Neural cell (in vitro differentiated cells): ENCODE results near the gene DAP. TPM values are rescaled to one million over a fixed set of nuclear protein-coding genes. Genes with fewer than 3 reads are reported as not detected.

ENCODE experiments used
- H2AFZ ChIP-seq: fragments of 200-600, 300-800 bp; sonication (generic), shearing (Covaris generic); 2 replicates; pipeline ENCODE4 v1.6.0; 2014; ENCODE audit warnings: low read depth, mild to moderate bottlenecking, antibody characterized with exemption, low read length, moderate library complexity
- H3F3A ChIP-seq: fragments of 200-600 bp; shearing (Covaris generic); 2 replicates; pipeline ENCODE4 v1.6.1; 2016; ENCODE audit warnings: mild to moderate bottlenecking, moderate library complexity, mixed read lengths, antibody characterized with exemption, low read length; ENCODE audit not compliant: insufficient read depth, poor library complexity, severe bottlenecking
- H3K27ac ChIP-seq: fragments of 200-600, 300-800 bp; sonication (generic), shearing (Covaris generic); 2 replicates; pipeline ENCODE4 v1.5.1; 2014; ENCODE audit warnings: mild to moderate bottlenecking, low read length, moderate library complexity
- H3K27me3 ChIP-seq: fragments of 300-800, 200-600 bp; sonication (generic), shearing (Covaris generic); 2 replicates; pipeline ENCODE4 v1.6.0; 2014; ENCODE audit warnings: mild to moderate bottlenecking, low read depth, low read length, moderate library complexity; ENCODE audit not compliant: insufficient read depth
- H3K36me3 ChIP-seq: fragments of 300-800, 200-600 bp; sonication (generic), shearing (Covaris generic); 2 replicates; pipeline ENCODE4 v1.5.1; 2014; ENCODE audit warnings: mild to moderate bottlenecking, antibody characterized with exemption, low read length, moderate library complexity; ENCODE audit not compliant: insufficient read depth
- H3K4me2 ChIP-seq: fragments of 300-800, 200-600 bp; sonication (generic), shearing (Covaris generic); 2 replicates; pipeline ENCODE4 v1.6.0; 2014; ENCODE audit warnings: mild to moderate bottlenecking, low read length
- H3K4me3 ChIP-seq: fragments of 300-800, 200-600 bp; sonication (generic), shearing (Covaris generic); 2 replicates; pipeline ENCODE4 v1.5.1; 2014; ENCODE audit warnings: mild to moderate bottlenecking, low read length, moderate library complexity
- H3K79me2 ChIP-seq: fragments of 200-600 bp; shearing (Covaris generic); replicated peaks from 2 replicates; pipeline ENCODE4 v1.6.0; 2014; ENCODE audit warnings: mild to moderate bottlenecking, low read length, moderate library complexity; ENCODE audit not compliant: insufficient read depth
- H3K9ac ChIP-seq: fragments of 300-800, 200-600 bp; sonication (generic), shearing (Covaris generic); 2 replicates; pipeline ENCODE4 v1.6.1; 2016; ENCODE audit warnings: mild to moderate bottlenecking, low read length, mixed read lengths
- H3K9me2 ChIP-seq: fragments of 200-600 bp; shearing (Covaris generic); 2 replicates; pipeline ENCODE4 v1.6.1; 2016; ENCODE audit warnings: mild to moderate bottlenecking, low read length, mixed read lengths; ENCODE audit not compliant: insufficient read depth
- H3K9me3 ChIP-seq: fragments of 200-600, 300-800 bp; sonication (generic), shearing (Covaris generic); 2 replicates; pipeline ENCODE4 v1.6.1; 2016; ENCODE audit warnings: mild to moderate bottlenecking, mixed run types, low read length, moderate library complexity, mixed read lengths
- H4K20me1 ChIP-seq: fragments of 200-600 bp; shearing (Covaris generic); 2 replicates; pipeline ENCODE4 v1.6.1; 2016; ENCODE audit warnings: mild to moderate bottlenecking, mixed run types; ENCODE audit not compliant: insufficient read depth
- CTCF ChIP-seq: fragments of 450-650 bp; IDR thresholded peaks from 2 replicates; pipeline ENCODE4 v1.5.1; 2014; ENCODE audit warnings: antibody characterized with exemption, mild to moderate bottlenecking, moderate library complexity; ENCODE audit not compliant: poor library complexity, severe bottlenecking
- EP300 ChIP-seq: fragments of 450-650 bp; conservative IDR thresholded peaks from 2 replicates; pipeline ENCODE4 v1.6.1; 2014; ENCODE audit warnings: antibody characterized with exemption, mild to moderate bottlenecking, moderate library complexity; ENCODE audit not compliant: poor library complexity, severe bottlenecking
- EZH2 ChIP-seq: fragments of 200-600, 300-800 bp; shearing (Covaris generic), sonication (generic); IDR thresholded peaks from 2 replicates; pipeline ENCODE4 v1.6.1; 2014; ENCODE audit warnings: antibody characterized with exemption, low read length, borderline replicate concordance, mild to moderate bottlenecking; ENCODE audit not compliant: insufficient read depth, poor library complexity, severe bottlenecking
- MXI1 ChIP-seq: fragments of 450-650 bp; conservative IDR thresholded peaks from 2 replicates; pipeline ENCODE4 v1.6.1; 2014; ENCODE audit warnings: antibody characterized with exemption, mild to moderate bottlenecking; ENCODE audit not compliant: poor library complexity, severe bottlenecking
- POLR2AphosphoS5 ChIP-seq: IDR thresholded peaks from 2 replicates; pipeline ENCODE4 v1.6.1; 2012
- RAD21 ChIP-seq: fragments of 450-650 bp; conservative IDR thresholded peaks from 2 replicates; pipeline ENCODE4 v1.6.1; 2014; ENCODE audit warnings: antibody characterized with exemption, mild to moderate bottlenecking, moderate library complexity
- REST ChIP-seq: IDR thresholded peaks from 2 replicates; pipeline ENCODE4 v1.6.1; 2012; ENCODE audit warnings: borderline replicate concordance
- SMC3 ChIP-seq: fragments of 450-650 bp; conservative IDR thresholded peaks from 2 replicates; pipeline ENCODE4 v1.6.1; 2014; ENCODE audit warnings: antibody characterized with exemption, mild to moderate bottlenecking, moderate library complexity; ENCODE audit not compliant: poor library complexity
- TAF1 ChIP-seq: IDR thresholded peaks from 2 replicates; pipeline ENCODE4 v1.6.1; 2012; ENCODE audit warnings: low read depth
- polyA plus RNA-seq: library from polyadenylated mRNA; depleted of rRNA; stranded (reverse); fragments of >200 nt; gene quantifications from 2 replicates; pipeline ENCODE4 v1.2.3, GENCODE V29; 2014

DAP gene
- polyA plus RNA-seq, 1 donor from 2014 or later = 9.3 TPM

- H3K27me3 ChIP-seq = no peaks in the 10 kb centered on the region
- TF ChIP-seq REST (no peak), MXI1 (no peak), EP300 (no peak), TAF1 (no peak), POLR2AphosphoS5 (no peak), SMC3 (no peak), CTCF (no peak), RAD21 (no peak), EZH2 (no peak)
- H3K36me3 ChIP-seq = no peaks in the 10 kb centered on the region
- no peaks in the 10 kb centered on the region for H3K9me2 ChIP-seq
- H3K4me2 ChIP-seq = no peak overlapping the region
- no peaks in the 10 kb centered on the region for H3F3A ChIP-seq
- H3K9me3 ChIP-seq = no peaks in the 10 kb centered on the region
- H3K27ac ChIP-seq = no peak overlapping the region
- H3K79me2 ChIP-seq = no peaks in the 10 kb centered on the region
- H3K9ac ChIP-seq = no peak overlapping the region
- no peak overlapping the region for H3K4me3 ChIP-seq
- H4K20me1 ChIP-seq = no peaks in the 10 kb centered on the region
- H2AFZ ChIP-seq = no peak overlapping the region
Measured at GRCh38 chr5:10645146-10645545, 115.9 kb downstream of the DAP start.

GRCh38 chr5:10644192-10644591 is 116.8 kb downstream of the DAP start:
- no peak overlapping the region for H2AFZ ChIP-seq
- peak overlapping the region; percentile 31 for H3K4me3 ChIP-seq
- no peaks in the 10 kb centered on the region for H3F3A ChIP-seq
- H3K79me2 ChIP-seq = no peaks in the 10 kb centered on the region
- H3K9ac ChIP-seq = no peak overlapping the region
- H3K4me2 ChIP-seq = no peak overlapping the region
- no peaks in the 10 kb centered on the region for H3K9me2 ChIP-seq
- H3K36me3 ChIP-seq = no peaks in the 10 kb centered on the region
- no peaks in the 10 kb centered on the region for H3K27me3 ChIP-seq
- H3K9me3 ChIP-seq = no peaks in the 10 kb centered on the region
- peak overlapping the region; percentile 43 for H3K27ac ChIP-seq
- H4K20me1 ChIP-seq = no peaks in the 10 kb centered on the region
- TF ChIP-seq REST (no peak), POLR2AphosphoS5 (peak; percentile 8), SMC3 (no peak)
